Lower lobe of right lung (tissue), 2 donors: ENCODE results near the gene CEBPG. TPM values are rescaled to one million over a fixed set of nuclear protein-coding genes. Genes with fewer than 3 reads are reported as not detected.

Experiments
- ATAC-seq, 2 donors: fragments of 200-7000 bp; cut with Tn5 transposase; one replicate each; pipeline ENCODE4 v1.9.1; 2020 to 2022; ENCODE audit warnings: mild to moderate bottlenecking in 2 of 2, moderate library complexity in 2 of 2
- DNase-seq: peaks from one replicate; pipeline ENCODE4 v3.0.0-alpha.2; 2020
- H3K27ac ChIP-seq: fragments of 200-600 bp; one replicate; pipeline ENCODE4 v1.8.0; 2022
- H3K27me3 ChIP-seq: fragments of 200-600 bp; one replicate; pipeline ENCODE4 v1.8.0; 2022; ENCODE audit warnings: low read depth
- H3K36me3 ChIP-seq: fragments of 200-600 bp; one replicate; pipeline ENCODE4 v1.8.0; 2022; ENCODE audit warnings: mild to moderate bottlenecking
- H3K4me1 ChIP-seq: fragments of 200-600 bp; one replicate; pipeline ENCODE4 v1.8.0; 2022
- H3K4me3 ChIP-seq: fragments of 200-600 bp; one replicate; pipeline ENCODE4 v1.8.0; 2022; ENCODE audit warnings: mild to moderate bottlenecking
- H3K9me3 ChIP-seq: fragments of 200-600 bp; one replicate; pipeline ENCODE4 v1.8.0; 2022
- intact Hi-C: fragments of 100-400 bp; cut with DNase I; formaldehyde crosslinking; loops from one replicate; pipeline ENCODE4 v1.11.0; 2022
- total RNA-seq: library from RNA; stranded (reverse); fragmentation: NEBNext Ultra II Directional; extraction: Animal tissue kit (Norgen Biotek cat#: 25700); gene quantifications from one replicate; pipeline ENCODE4 v1.2.1, GENCODE V29; 2021
- TF ChIP-seq, protein P1 (sequence below): fragments of 200-600 bp; IDR thresholded peaks from one replicate; pipeline ENCODE4 v1.8.0; 2022; ENCODE audit warnings: antibody characterized with exemption, mild to moderate bottlenecking
- donor health status: DM: no; HTN: yes; CAD: no; lungs with severe emphysema.

CEBPG gene
- total RNA-seq, 1 donor from 2014 or later = 29.6 TPM

DNA sequence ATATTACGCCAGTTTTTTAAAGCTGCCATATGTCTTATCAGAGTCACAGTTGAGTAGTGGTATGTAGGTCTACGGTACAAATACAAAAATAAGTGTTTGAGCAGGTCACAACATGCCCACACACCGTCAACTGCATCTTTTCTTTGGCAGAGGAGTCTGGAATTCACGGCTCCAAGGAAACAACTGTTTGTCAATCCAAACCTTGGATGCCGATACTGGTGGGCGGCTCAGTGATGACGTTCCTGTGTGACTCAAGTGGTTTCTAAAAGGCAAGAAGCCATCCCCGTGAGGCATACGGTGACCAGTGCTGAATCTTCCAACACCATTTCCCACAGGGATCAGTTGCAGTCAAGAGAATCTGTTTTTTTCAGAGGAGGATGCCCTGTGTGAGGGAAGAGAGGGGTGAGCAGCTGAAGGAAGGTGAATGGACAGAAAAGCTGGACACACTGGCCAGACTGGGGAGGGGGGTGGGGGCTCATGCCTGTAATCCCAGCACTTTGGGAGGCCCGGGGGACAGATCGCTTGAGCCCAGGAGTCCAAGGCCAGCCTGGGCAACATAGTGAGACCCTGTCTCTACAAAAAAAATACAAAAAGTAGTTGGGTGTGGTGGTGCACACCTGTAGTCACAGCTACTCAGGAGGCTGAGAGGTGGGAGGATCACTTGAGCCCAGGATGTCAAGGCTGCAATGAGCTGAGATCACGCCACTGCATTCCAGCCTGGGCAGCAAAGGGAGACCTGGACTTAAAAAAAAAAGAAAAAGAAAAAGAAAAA, 22.8 kb upstream of the CEBPG start:
- no peak for DNase-seq
- intact Hi-C loops = no loop called here
- no peaks in the 10 kb centered on the region for H3K9me3 ChIP-seq
- H3K4me3 ChIP-seq = no peak overlapping the region
- ATAC-seq = no peak
- no peaks in the 10 kb centered on the region for H3K4me1 ChIP-seq
- no peaks in the 10 kb centered on the region for H3K36me3 ChIP-seq
- TF ChIP-seq, protein P1, sequence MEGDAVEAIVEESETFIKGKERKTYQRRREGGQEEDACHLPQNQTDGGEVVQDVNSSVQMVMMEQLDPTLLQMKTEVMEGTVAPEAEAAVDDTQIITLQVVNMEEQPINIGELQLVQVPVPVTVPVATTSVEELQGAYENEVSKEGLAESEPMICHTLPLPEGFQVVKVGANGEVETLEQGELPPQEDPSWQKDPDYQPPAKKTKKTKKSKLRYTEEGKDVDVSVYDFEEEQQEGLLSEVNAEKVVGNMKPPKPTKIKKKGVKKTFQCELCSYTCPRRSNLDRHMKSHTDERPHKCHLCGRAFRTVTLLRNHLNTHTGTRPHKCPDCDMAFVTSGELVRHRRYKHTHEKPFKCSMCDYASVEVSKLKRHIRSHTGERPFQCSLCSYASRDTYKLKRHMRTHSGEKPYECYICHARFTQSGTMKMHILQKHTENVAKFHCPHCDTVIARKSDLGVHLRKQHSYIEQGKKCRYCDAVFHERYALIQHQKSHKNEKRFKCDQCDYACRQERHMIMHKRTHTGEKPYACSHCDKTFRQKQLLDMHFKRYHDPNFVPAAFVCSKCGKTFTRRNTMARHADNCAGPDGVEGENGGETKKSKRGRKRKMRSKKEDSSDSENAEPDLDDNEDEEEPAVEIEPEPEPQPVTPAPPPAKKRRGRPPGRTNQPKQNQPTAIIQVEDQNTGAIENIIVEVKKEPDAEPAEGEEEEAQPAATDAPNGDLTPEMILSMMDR = no peak
- no peak overlapping the region for H3K27ac ChIP-seq
- peaks cover 4% of the 10 kb centered on the region for H3K27me3 ChIP-seq

- intact Hi-C loops = no loop called here
- TF ChIP-seq, protein P1 = no peak
Measured at GRCh38 chr19:33355535-33355934, 18.0 kb upstream of the CEBPG start.

GRCh38 chr19:33357556-33357955, 16.0 kb upstream of the CEBPG start:
- intact Hi-C loops = no loop called here
- no peaks in the 10 kb centered on the region for H3K4me1 ChIP-seq
- no peaks in the 10 kb centered on the region for H3K36me3 ChIP-seq
- DNase-seq (no peak), ATAC-seq (no peak)
- TF ChIP-seq, protein P1 = no peak
- H3K27ac ChIP-seq = no peak overlapping the region
- H3K4me3 ChIP-seq = no peak overlapping the region
- no peaks in the 10 kb centered on the region for H3K9me3 ChIP-seq
- H3K27me3 ChIP-seq = no peaks in the 10 kb centered on the region

More at GRCh38 chr19:33355535-33355934, 18.0 kb upstream of the CEBPG start:
- Histone ChIP-seq H3K36me3 (no peaks in the 10 kb centered on the region), H3K4me1 (no peaks in the 10 kb centered on the region), H3K27me3 (no peaks in the 10 kb centered on the region), H3K27ac (no peak overlapping the region), H3K4me3 (no peak overlapping the region), H3K9me3 (no peaks in the 10 kb centered on the region)
- ATAC-seq (no peak), DNase-seq (no peak)

- TF ChIP-seq, protein P1 = no peak
- no peak for ATAC-seq
- H3K4me1 ChIP-seq = no peaks in the 10 kb centered on the region
- no peaks in the 10 kb centered on the region for H3K9me3 ChIP-seq
- H3K27me3 ChIP-seq = no peaks in the 10 kb centered on the region
- no peak overlapping the region for H3K4me3 ChIP-seq
- H3K27ac ChIP-seq = no peak overlapping the region
- no peaks in the 10 kb centered on the region for H3K36me3 ChIP-seq
- intact Hi-C loops = no loop called here
- DNase-seq = no peak
Measured at GRCh38 chr19:33358408-33358807, 15.1 kb upstream of the CEBPG start.

- Histone ChIP-seq H3K4me1 (no peaks in the 10 kb centered on the region), H3K36me3 (no peaks in the 10 kb centered on the region), H3K9me3 (no peaks in the 10 kb centered on the region), H3K27ac (no peak overlapping the region), H3K27me3 (no peaks in the 10 kb centered on the region), H3K4me3 (no peak overlapping the region)
- ATAC-seq (no peak), DNase-seq (no peak)
- intact Hi-C loops = no loop called here
- TF ChIP-seq, protein P1 = no peak
Measured at GRCh38 chr19:33359581-33359980, 13.9 kb upstream of the CEBPG start.
